PC-3 (cell line): ENCODE measurements around the gene CIAO3. TPM values are rescaled to one million over a fixed set of nuclear protein-coding genes. Genes with fewer than 3 reads are reported as not detected.
"Not testable (repeated sequence)": the region's sequence is repeated elsewhere in the genome, so short reads cannot be mapped to it uniquely, and the experiment has no call there.

Experiments
- ATAC-seq: fragments of 200-7000 bp; cut with Tn5 transposase; 2 replicates; pipeline ENCODE4 v1.9.1; 2020; ENCODE audit warnings: mild to moderate bottlenecking, moderate library complexity
- BruUV-seq: library from RNA; stranded (reverse); fragments of 400-500 nt; replicated peaks from 2 replicates; lab custom pipeline; 2021; lab: Mats Ljungman, UMichigan
- CTCF ChIA-PET: fragments of 300-600 bp; sonication (Branson Sonifier 250); formaldehyde crosslinking; loops from one replicate; lab custom pipeline; 2022; ENCODE audit warnings: antibody characterized with exemption; lab: Charles Lee
- POLR2A ChIA-PET: fragments of 300-600 bp; sonication (Branson Sonifier 250); formaldehyde crosslinking; loops from one replicate; lab custom pipeline; 2022; ENCODE audit warnings: antibody characterized with exemption; ENCODE audit not compliant: unreplicated experiment; lab: Charles Lee
- DNase-seq: peaks from one replicate; pipeline ENCODE4 v3.0.0-alpha.2; 2015
- H2AFZ ChIP-seq: fragments of 300-600 bp; sonication (generic); 2 replicates; pipeline ENCODE4 v1.6.0; 2016; ENCODE audit warnings: antibody characterized with exemption, low read length
- H3F3A ChIP-seq: fragments of 300-600 bp; sonication (generic); one replicate; pipeline ENCODE4 v1.6.0; 2017; ENCODE audit warnings: antibody characterized with exemption, low read length, control low read depth, mild to moderate bottlenecking; ENCODE audit not compliant: unreplicated experiment
- H3K27ac ChIP-seq: fragments of 300-600 bp; sonication (generic); 2 replicates; pipeline ENCODE4 v1.5.1; 2016; ENCODE audit warnings: mild to moderate bottlenecking, low read length
- H3K27me3 ChIP-seq: fragments of 300-600 bp; sonication (generic); 2 replicates; pipeline ENCODE4 v1.6.1; 2016; ENCODE audit warnings: low read length, mixed read lengths
- H3K36me3 ChIP-seq: fragments of 300-600 bp; sonication (generic); 2 replicates; pipeline ENCODE4 v1.6.1; 2016; ENCODE audit warnings: low read depth, mixed run types, low read length, mixed read lengths
- H3K4me1 ChIP-seq: fragments of 300-600 bp; sonication (generic); 2 replicates; pipeline ENCODE4 v1.5.1; 2016; ENCODE audit warnings: low read length; ENCODE audit not compliant: insufficient read depth
- H3K4me2 ChIP-seq: fragments of 300-600 bp; sonication (generic); 2 replicates; pipeline ENCODE4 v1.6.0; 2016; ENCODE audit warnings: low read length
- H3K4me3 ChIP-seq: fragments of 300-600 bp; sonication (generic); 2 replicates; pipeline ENCODE4 v1.5.1; 2016; ENCODE audit warnings: mild to moderate bottlenecking, low read length, mixed read lengths
- H3K79me2 ChIP-seq: fragments of 300-600 bp; sonication (generic); 2 replicates; pipeline ENCODE4 v1.6.1; 2017; ENCODE audit warnings: low read length, mixed read lengths
- H3K9ac ChIP-seq: fragments of 300-600 bp; sonication (generic); 2 replicates; pipeline ENCODE4 v1.6.0; 2016; ENCODE audit warnings: mild to moderate bottlenecking, low read length
- H3K9me2 ChIP-seq: fragments of 300-600 bp; sonication (generic); replicated peaks from 2 replicates; pipeline ENCODE4 v1.6.1; 2016; ENCODE audit warnings: mixed run types, low read length, mixed read lengths
- H3K9me3 ChIP-seq: fragments of 300-600 bp; sonication (generic); 2 replicates; pipeline ENCODE4 v1.6.1; 2016; ENCODE audit warnings: low read length, mixed read lengths
- H4K20me1 ChIP-seq: fragments of 300-600 bp; sonication (generic); 2 replicates; pipeline ENCODE4 v1.6.1; 2016; ENCODE audit warnings: low read length, mixed read lengths
- EZH2 ChIP-seq: fragments of 300-600 bp; sonication (generic); IDR thresholded peaks from one replicate; pipeline ENCODE4 v1.6.1; 2017; ENCODE audit warnings: antibody characterized with exemption, mild to moderate bottlenecking, low read length; ENCODE audit not compliant: unreplicated experiment
- EZH2phosphoT487 ChIP-seq: fragments of 300-600 bp; sonication (generic); IDR thresholded peaks from 2 replicates; pipeline ENCODE4 v1.6.1; 2018; ENCODE audit warnings: mild to moderate bottlenecking, antibody characterized with exemption, low read length, borderline replicate concordance
- intact Hi-C: fragments of 100-400 bp; cut with micrococcal nuclease; formaldehyde crosslinking; loops from 2 replicates; pipeline ENCODE4 v1.9.0; 2023
- total RNA-seq: library from RNA; depleted of rRNA; stranded (reverse); fragments of >200 nt; gene quantifications from 2 replicates; pipeline ENCODE4 v1.2.3, GENCODE V29; 2014
- TF ChIP-seq, protein P1 (sequence below): fragments of 300-600 bp; sonication (generic); conservative IDR thresholded peaks from 2 replicates; pipeline ENCODE4 v1.5.1; 2017; ENCODE audit warnings: antibody characterized with exemption, low read depth, mild to moderate bottlenecking, low read length

CIAO3 gene
- total RNA-seq, 1 experiment from 2014 or later, result 46.1 TPM

DNA sequence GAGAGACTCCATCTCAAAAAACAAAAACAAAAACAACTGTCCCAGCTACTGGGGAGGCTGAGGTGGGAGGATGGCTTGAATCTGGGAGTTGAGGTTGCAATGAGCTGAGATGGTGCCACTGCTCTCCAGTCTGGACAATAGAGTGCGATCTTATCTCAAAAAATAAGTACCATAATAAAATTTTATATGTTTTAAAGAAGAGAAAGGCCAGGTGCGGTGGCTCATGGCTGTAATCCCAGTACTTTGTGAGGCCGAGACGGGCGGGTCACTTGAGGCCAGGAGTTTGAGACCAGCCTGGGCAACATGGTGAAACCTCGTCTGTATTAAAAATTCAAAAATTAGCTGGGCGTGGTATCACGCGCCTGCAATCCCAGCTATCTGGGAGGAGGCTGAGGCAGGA, 36.0 kb upstream of the CIAO3 start:
- Histone ChIP-seq H3K9me2 (no peaks in the 10 kb centered on the region), H3K4me2 (no peak overlapping the region), H3K27ac (no peak overlapping the region), H3F3A (no peaks in the 10 kb centered on the region), H2AFZ (no peak overlapping the region), H3K9ac (no peak overlapping the region), H3K36me3 (no peaks in the 10 kb centered on the region), H4K20me1 (no peaks in the 10 kb centered on the region), H3K4me3 (no peak overlapping the region), H3K27me3 (no peaks in the 10 kb centered on the region), H3K79me2 (no peaks in the 10 kb centered on the region), H3K4me1 (no peaks in the 10 kb centered on the region), H3K9me3 (no peaks in the 10 kb centered on the region)
- CTCF ChIA-PET, result no interaction called here
- TF ChIP-seq EZH2phosphoT487 (no peak), EZH2 (no peak)
- TF ChIP-seq, protein P1, sequence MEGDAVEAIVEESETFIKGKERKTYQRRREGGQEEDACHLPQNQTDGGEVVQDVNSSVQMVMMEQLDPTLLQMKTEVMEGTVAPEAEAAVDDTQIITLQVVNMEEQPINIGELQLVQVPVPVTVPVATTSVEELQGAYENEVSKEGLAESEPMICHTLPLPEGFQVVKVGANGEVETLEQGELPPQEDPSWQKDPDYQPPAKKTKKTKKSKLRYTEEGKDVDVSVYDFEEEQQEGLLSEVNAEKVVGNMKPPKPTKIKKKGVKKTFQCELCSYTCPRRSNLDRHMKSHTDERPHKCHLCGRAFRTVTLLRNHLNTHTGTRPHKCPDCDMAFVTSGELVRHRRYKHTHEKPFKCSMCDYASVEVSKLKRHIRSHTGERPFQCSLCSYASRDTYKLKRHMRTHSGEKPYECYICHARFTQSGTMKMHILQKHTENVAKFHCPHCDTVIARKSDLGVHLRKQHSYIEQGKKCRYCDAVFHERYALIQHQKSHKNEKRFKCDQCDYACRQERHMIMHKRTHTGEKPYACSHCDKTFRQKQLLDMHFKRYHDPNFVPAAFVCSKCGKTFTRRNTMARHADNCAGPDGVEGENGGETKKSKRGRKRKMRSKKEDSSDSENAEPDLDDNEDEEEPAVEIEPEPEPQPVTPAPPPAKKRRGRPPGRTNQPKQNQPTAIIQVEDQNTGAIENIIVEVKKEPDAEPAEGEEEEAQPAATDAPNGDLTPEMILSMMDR, result no peak
- intact Hi-C loops, result no loop called here
- POLR2A ChIA-PET, result no interaction called here
- ATAC-seq, result no peak
- no peak for DNase-seq
- BruUV-seq, result no TSS peak

DNA sequence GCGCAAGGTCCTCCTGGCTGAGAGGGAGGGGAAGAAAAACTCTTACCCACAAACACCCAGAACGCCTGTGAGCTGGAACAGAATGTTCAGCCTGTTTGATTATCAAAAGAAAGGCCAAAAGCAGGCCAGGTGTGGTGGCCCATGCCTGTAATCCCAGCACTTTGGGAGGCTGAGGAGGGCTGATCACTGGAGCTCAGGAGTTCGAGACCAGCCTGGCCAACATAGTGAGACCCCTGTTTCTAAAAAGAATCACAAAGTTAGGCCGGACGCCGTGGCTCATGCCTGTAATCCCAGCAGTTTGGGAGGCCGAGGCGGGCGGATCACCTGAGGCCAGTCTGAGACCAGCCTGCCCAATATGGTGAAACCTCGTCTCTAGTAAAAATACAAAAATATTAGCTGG, 35.5 kb upstream of the CIAO3 start:
- H3F3A ChIP-seq, intact Hi-C loops, BruUV-seq, H3K9me2 ChIP-seq, H3K27me3 ChIP-seq, DNase-seq, H3K79me2 ChIP-seq, H3K4me3 ChIP-seq, H3K4me1 ChIP-seq, H3K9ac ChIP-seq, H3K9me3 ChIP-seq, H3K36me3 ChIP-seq, ATAC-seq, H2AFZ ChIP-seq, POLR2A ChIA-PET, H3K27ac ChIP-seq, H4K20me1 ChIP-seq, CTCF ChIA-PET, H3K4me2 ChIP-seq: not testable (repeated sequence)

DNA sequence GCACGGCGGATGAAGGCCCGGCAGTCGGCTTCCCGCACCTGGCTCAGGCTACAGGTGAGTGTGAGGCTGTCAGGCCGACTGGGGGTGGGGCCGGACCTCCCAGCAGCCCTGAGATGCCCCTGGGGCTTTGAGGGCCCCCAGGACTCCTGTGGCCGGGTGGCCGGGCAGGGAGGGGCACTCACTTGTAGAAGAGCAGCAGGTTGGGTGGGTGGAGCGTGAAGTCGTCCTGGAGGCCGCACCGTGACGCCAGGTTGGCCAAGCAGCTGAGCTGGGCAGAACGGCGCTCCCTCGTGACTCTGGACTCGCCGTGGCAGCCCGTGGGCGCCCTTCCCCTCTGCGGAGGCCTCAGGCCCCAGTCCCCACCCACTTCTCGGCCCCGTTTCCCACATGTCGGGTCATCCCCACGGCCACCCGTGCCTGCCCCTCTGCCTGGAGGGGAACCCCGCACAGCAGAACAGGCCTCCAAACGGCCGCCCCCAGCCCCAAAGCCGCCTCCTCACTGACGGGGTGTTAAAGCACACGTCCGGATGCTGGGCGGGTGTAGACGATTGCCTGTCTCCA, 34.5 kb upstream of the CIAO3 start:
- BruUV-seq, result no TSS peak
- intact Hi-C loops, result no loop called here
- H3K4me1 ChIP-seq, result no peaks in the 10 kb centered on the region
- H3F3A ChIP-seq, result no peaks in the 10 kb centered on the region
- no peak overlapping the region for H3K27ac ChIP-seq
- ChIA-PET CTCF (no interaction called here), POLR2A (interaction anchor here (0.8 kb wide), 1 partner anchor 28 kb away, joined by 7 read pairs; no protein-coding TSS in a partner anchor)
- H3K4me2 ChIP-seq, result no peak overlapping the region
- H3K36me3 ChIP-seq, result no peaks in the 10 kb centered on the region
- no peaks in the 10 kb centered on the region for H3K27me3 ChIP-seq
- H4K20me1 ChIP-seq, result no peaks in the 10 kb centered on the region
- no peak overlapping the region for H3K4me3 ChIP-seq
- TF ChIP-seq, protein P1, result no peak
- no peaks in the 10 kb centered on the region for H3K9me3 ChIP-seq
- no peak for DNase-seq
- no peaks in the 10 kb centered on the region for H3K79me2 ChIP-seq
- no peak overlapping the region for H2AFZ ChIP-seq
- no peak for ATAC-seq
- H3K9me2 ChIP-seq, result no peaks in the 10 kb centered on the region
- no peak overlapping the region for H3K9ac ChIP-seq
